Activated CD8-positive, alpha-beta memory T cell treated with anti-CD3 and anti-CD28 coated beads for 1 hour (primary cell): ENCODE results near the gene COL20A1.

Source experiments
- DNase-seq, 2 donors: peaks; one replicate each; pipeline ENCODE4 v3.0.0-alpha.2; 2020; ENCODE audit warnings: low read depth in 1 of 2; ENCODE audit errors: extremely low read depth in 1 of 2

Gene COL20A1

DNA sequence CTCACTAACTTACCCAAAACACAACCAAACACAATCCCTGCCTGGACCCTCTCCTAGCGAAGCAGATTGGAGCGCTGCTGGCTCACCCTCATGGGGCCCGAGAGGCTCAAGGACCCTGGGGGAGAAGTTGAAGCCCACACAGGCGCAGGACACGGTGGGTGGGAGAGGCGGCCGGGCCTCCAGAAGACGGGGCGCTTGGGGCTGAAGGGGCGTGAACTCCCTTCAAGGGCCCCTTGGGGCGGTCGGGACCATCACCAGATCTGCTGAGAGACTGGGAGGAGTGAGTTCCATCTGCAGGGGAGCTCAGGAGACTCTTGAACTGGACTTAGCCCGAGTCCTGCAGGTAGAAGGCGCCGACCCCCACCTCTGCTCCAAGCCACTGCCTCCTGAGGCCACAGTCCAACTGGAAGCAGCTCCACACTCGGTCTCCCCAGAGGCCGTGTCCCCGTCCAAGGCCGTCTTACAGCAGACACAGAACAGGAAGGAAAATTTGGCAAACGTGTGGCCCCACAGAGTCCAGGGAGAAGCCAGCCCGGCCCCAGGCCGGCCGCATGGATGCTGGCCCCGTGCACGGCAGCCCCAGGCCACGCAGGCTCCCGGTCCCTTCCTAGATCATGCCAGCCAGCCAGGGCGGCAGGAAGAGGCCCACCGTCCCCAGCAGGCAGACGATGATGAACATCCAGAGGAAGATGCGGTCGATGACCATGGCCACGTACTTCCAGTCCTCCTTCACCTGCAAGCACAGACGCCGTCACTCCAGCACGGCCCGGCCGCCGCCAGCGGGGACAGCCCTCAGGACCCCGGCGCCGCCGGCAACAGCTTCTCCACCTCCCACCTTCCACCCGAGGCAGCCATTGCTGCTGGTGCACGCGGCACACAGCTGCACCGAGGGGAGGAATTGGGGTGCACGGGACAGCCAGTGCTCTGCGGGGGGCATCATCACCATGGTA, 53.4 kb downstream of the COL20A1 start:
- DNase-seq = no peak

GRCh38 chr20:63347081-63347741, 54.2 kb downstream of the COL20A1 start:
- no peak for DNase-seq

GRCh38 chr20:63347950-63348827, 55.2 kb downstream of the COL20A1 start:
- no peak for DNase-seq

- no peak for DNase-seq
Observed at GRCh38 chr20:63348828-63349515, 56.0 kb downstream of the COL20A1 start.

GRCh38 chr20:63349516-63349895, 56.5 kb downstream of the COL20A1 start:
- no peak for DNase-seq

DNA sequence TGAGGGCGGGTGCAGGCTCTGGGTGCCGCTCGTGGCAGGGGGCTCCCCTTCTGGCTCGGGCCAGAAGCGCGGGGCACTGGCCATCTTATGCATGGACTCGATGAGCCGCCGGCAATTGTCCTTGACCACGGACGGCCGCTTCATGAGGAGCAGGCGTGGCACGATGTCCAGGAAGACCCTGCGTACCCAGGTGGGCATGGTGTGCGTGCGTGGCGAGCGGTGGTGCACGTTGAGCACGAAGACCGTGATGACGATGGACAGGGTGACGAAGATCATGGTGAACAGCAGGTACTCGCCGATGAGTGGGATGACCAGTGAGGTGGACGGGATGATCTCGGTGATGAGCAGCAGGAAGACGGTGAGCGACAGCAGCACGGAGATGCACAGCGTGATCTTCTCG, 57.2 kb downstream of the COL20A1 start:
- DNase-seq = no peak

DNA sequence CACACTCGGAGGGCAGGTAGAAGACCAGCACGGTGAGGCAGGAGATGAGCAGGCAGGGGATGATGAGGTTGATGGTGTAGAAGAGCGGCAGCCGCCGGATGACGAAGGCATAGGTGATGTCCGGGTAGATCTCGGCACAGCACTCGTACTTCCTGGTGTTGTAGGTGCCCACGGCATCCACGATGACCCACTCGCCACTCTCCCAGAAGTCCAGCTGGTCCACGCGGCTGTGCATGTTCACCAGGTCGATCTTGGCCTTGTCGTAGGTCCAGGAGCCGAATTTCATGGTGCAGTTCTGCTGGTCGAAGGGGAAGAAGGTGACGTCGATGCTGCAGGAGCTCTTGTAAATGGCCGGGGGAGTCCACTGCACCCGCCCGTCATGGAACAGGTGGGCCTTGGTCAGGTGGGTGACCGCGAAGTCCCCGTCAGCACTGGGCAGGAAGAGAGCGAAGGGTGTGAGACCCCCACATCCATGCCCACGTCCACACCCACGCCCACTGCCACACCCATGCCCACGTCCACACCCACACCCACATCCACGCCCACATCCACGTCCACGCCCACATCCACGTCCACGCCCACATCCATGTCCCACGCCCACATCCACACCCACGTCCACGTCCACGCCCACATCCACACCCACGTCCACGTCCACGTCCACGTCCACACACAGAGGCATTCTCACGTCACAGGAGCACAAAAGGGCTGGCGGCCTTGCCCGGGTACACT, 57.8 kb downstream of the COL20A1 start:
- no peak for DNase-seq

DNA sequence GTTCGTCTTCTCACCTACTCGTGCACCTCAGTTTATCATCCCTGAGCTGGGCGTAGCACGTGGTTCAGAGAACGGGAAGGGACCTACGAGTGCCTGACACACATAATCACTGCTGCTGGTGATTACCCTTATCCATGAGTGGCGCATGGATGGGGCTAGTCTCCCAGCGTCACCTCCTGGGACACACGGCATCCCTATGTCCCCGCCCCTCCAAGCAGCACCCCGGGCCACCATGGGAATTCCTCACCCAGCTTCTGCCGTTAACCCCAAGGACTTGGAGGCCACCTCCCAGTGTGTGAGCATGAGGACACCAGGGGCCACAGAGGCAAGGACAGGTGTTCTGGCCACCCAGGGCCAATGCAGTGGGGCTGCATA, 58.3 kb downstream of the COL20A1 start:
- DNase-seq = no peak

DNA sequence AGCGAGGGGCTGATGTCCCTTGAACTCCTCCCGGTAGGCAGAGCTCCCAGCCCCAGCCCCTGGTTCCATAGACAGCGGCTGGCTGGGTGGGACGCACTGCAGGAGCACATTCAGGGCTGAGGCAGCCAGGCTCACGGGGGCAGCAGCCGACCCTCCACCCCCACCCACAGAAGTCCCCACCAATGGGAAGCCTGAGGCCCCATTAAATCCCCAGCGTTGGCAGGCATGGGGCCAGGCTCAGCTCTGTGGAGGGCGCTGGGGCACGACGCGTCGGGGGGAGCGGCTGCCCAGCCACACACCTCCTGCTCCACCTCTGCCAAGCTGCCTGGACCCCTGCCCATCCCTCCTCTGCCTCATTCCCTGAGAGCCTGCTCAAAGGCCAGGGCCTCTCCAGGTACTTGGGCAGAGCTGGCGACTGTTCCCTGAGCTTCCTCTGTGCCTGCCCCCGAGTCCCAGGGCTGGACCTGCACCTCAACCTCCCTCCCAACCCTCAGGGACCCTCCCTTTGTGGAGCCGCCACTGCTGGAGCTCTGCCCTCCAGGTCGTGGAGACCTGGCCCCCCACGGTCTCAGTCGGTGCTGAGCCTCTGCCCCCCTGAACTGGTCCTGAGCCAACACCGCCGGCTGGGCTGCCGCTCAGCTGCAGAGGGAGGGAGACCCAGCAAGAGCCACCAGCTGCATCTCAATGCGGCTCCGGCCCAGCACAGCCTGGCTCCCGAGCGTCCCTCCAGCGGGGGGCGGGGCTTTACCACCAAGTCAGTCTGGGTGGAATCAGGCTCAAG, 59.0 kb downstream of the COL20A1 start:
- no peak for DNase-seq

DNA sequence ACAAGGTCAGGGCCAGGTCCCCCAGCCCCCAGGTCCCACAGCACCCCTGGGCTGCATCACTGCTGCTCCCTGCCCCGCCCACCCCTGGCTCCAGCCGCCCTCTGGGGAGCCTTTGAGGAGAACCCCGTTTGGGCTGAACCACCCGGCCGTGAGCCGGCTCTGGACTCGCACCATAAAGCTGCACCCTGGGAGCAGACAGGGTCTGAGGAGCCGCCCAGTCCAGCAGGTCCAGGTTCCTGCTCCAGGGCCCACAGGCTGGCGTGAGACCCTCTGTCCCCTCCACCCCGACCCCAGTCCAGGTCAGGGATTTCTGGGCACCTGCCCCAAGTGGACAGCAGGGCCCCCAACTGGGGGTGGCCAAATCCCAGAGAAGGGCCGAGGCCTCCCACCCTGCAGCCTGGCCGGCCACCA, 59.8 kb downstream of the COL20A1 start:
- DNase-seq = no peak

GRCh38 chr20:63354636-63355350, 61.8 kb downstream of the COL20A1 start:
- DNase-seq = no peak

DNA sequence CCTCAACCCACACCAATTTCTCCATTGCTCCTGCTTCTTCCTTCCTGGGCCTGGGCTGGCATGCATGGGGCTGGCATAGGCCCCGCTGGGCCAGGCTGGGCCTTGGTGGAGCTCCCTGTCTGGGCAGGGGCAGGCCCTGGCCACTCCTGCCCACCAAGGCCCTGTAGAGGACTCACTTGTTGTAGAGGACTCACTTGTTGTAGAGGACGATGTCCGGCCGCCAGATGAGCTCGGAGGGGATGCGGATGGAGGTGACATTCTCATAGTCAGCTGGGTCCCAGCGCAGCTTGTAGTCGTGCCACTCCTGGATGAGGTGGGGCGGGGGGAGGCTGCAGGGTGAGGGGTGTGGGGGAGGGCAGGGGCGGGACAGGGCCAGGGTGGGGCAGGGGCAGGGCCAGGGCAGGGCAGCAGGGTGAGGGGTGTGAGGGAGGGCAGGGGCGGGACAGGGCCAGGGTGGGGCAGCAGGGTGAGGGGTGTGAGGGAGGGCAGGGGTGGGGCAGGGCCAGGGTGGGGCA, 62.9 kb downstream of the COL20A1 start:
- no peak for DNase-seq

- DNase-seq = no peak
Observed at GRCh38 chr20:63356511-63356910, 63.5 kb downstream of the COL20A1 start.

DNA sequence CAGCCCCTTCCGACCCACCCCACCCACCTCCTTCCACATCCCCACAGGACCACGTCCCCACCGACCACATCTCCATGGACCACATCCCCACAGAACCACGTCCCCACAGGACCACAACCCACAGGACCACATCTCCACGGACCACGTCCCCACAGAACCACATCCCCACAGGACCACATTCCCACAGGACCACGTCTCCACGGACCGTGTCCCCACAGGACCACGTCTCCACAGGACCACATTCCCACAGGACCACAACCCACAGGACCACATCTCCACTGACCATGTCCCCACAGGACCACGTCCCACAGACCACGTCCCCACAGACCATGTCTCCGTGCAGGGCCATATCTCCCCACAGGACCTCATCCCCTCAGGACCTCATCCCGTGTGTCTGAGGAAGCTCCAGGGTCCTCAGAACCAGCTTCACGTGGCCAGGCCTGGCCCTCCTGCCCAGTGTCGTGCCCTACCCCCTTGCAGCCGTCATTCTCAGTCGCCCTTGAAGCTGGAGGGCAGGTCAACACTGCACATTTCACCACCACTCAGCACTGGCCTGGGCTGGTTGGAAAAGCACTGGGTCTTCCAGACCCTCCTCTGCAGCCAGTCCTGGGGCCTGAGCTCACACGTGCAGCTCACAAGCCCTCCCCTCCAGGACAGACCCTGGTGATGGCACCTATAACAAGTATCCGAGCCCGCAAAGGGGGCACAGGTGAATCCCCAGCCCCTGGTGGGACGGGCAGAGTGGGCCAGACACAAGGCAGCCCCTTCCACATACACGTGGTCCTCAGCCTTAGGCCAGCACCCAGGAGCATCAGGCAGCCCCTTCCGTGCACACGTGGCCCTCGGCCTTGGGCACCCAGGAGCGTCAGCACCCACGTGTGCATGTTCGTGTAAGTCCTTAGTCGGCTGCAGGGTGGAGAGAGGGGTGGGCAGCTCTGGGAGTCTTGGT, 64.2 kb downstream of the COL20A1 start:
- DNase-seq = no peak

DNA sequence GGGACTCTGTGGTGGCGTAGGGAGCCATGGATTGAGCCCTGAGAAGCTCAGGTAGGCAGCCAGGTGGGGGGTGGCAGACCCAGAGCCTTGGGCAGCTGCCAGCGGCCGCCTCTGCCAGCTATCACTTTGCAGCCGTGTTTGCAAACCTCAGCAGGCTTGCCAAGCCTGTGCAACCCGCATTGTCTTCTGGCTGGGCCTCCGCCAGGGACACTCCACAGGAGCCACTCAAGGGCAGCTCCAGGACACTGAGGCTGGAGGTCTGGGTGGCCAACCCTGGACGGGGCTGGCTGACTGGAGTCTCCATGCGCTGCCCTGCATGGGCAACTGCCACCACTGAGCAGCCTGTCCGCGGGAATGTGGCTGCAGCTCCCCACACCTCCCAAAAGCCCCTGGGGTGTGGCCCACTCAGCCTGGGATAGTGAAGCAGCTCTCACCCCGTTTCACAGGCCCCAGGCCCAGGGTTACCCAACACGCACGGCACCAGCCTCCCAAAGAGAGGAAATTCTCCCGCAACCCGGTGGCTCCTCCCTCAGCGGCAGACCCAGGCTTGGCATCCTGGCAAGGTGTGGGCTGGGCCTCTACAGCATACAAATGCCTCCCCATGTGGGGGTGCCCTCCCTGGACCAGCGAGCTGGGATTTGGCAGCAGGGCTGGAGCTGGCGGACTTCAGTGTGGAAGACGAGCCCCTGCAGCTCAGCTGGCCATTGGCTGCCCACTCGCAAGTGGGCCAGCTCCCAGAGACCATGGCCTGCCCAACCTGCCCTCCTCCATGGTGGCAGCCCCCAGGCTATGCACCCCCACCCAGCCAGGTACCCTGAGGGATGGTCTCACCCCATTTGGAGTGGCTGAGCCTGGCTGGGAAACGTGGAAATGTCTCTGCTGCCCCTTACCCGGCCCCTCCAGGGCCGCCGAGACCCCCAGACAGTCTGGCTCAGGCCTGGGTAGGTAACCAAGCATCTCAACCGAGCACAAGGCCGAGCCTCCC, 65.2 kb downstream of the COL20A1 start:
- DNase-seq = no peak
